MM.1S (cell line): ENCODE results near the gene PFAS.

Experiments
- DNase-seq: peaks from one replicate; pipeline ENCODE4 v3.0.0-alpha.2; 2015
- H2AFZ ChIP-seq: fragments of 300-600 bp; sonication (generic); 2 replicates; pipeline ENCODE4 v1.6.0; 2016; ENCODE audit warnings: antibody characterized with exemption, low read length
- H3F3A ChIP-seq: fragments of 300-600 bp; sonication (generic); 2 replicates; pipeline ENCODE4 v1.6.1; 2016; ENCODE audit warnings: mild to moderate bottlenecking, antibody characterized with exemption, low read length, moderate library complexity, mixed read lengths; ENCODE audit not compliant: insufficient read depth
- H3K27ac ChIP-seq: fragments of 300-600 bp; sonication (generic); 2 replicates; pipeline ENCODE4 v1.5.1; 2016; ENCODE audit warnings: mild to moderate bottlenecking, low read length
- H3K27me3 ChIP-seq: fragments of 300-600 bp; sonication (generic); replicated peaks from 2 replicates; pipeline ENCODE4 v1.6.0; 2016; ENCODE audit warnings: low read length; ENCODE audit not compliant: insufficient read depth
- H3K36me3 ChIP-seq: fragments of 300-600 bp; sonication (generic); replicated peaks from 2 replicates; pipeline ENCODE4 v1.6.1; 2016; ENCODE audit warnings: mild to moderate bottlenecking, low read length, mixed read lengths; ENCODE audit not compliant: insufficient read depth
- H3K4me1 ChIP-seq: fragments of 300-600 bp; sonication (generic); 2 replicates; pipeline ENCODE4 v1.6.1; 2016; ENCODE audit warnings: low read length, mixed read lengths
- H3K4me2 ChIP-seq: fragments of 300-600 bp; sonication (generic); 2 replicates; pipeline ENCODE4 v1.6.0; 2016; ENCODE audit warnings: low read depth, low read length
- H3K4me3 ChIP-seq: fragments of 300-600 bp; sonication (generic); 2 replicates; pipeline ENCODE4 v1.5.1; 2016; ENCODE audit warnings: low read length, mixed read lengths
- H3K79me2 ChIP-seq: fragments of 300-600 bp; sonication (generic); 2 replicates; pipeline ENCODE4 v1.6.1; 2016; ENCODE audit warnings: mixed run types, low read length, mixed read lengths
- H3K9ac ChIP-seq: fragments of 300-600 bp; sonication (generic); 2 replicates; pipeline ENCODE4 v1.6.1; 2016; ENCODE audit warnings: low read length, mixed read lengths
- H3K9me2 ChIP-seq: fragments of 300-600 bp; sonication (generic); replicated peaks from 2 replicates; pipeline ENCODE4 v1.6.1; 2016; ENCODE audit warnings: mild to moderate bottlenecking, low read length, mixed read lengths; ENCODE audit not compliant: insufficient read depth
- H3K9me3 ChIP-seq: fragments of 300-600 bp; sonication (generic); replicated peaks from 2 replicates; pipeline ENCODE4 v1.6.1; 2016; ENCODE audit warnings: mild to moderate bottlenecking, low read length, mixed read lengths; ENCODE audit not compliant: insufficient read depth
- H4K20me1 ChIP-seq: fragments of 300-600 bp; sonication (generic); 2 replicates; pipeline ENCODE4 v1.6.1; 2016; ENCODE audit warnings: mild to moderate bottlenecking, low read length, moderate library complexity, mixed read lengths; ENCODE audit not compliant: insufficient read depth
- EZH2 ChIP-seq: fragments of 300-600 bp; sonication (generic); optimal IDR thresholded peaks from 2 replicates; pipeline ENCODE3; 2017; ENCODE audit warnings: low read depth, mild to moderate bottlenecking, antibody characterized with exemption, low read length, mixed read lengths
- EZH2phosphoT487 ChIP-seq: fragments of 300-600 bp; sonication (generic); IDR thresholded peaks from 2 replicates; pipeline ENCODE4 v1.6.1; 2018; ENCODE audit warnings: antibody characterized with exemption, low read length
- TF ChIP-seq, protein P1 (sequence below): fragments of 300-600 bp; sonication (generic); IDR thresholded peaks from 2 replicates; pipeline ENCODE4 v1.5.1; 2016; ENCODE audit warnings: antibody characterized with exemption, low read length, mixed read lengths

The PFAS gene

DNA sequence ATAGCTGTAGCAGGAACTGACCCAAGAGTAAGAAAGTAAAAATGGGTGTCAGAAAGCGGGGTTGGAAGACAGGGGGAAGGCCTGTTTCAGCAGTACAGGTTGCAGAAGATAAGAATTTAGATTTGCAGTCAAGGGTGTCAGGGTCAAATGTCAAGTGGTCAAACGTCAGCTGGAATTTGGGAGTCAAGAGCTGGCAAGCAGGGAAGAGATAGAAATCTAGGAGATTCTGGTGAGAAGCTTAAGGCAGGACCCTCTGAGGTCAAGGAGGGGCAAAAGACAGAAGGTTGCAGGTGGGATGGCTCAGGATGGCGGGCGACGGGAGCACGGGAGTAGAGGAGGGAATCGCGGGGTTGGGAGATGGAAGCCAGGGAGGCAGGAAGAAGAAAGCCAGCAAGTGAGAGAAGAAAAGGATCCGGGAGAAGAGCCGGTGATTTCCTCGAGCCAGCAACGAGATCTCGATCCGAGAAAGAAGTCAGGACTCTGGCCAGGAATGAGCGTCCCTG, 45.8 kb downstream of the PFAS start:
- no peak for TF ChIP-seq EZH2phosphoT487
- Histone ChIP-seq H4K20me1 (no peaks in the 10 kb centered on the region), H3K36me3 (no peaks in the 10 kb centered on the region), H3K9me2 (no peaks in the 10 kb centered on the region), H3K4me1 (peaks cover 3% of the 10 kb centered on the region; the same call in 1 of the 2 replicates), H3K27me3 (no peaks in the 10 kb centered on the region), H3F3A (0 out of 2 replicates have a peak, but pooled peaks cover 6% of the 10 kb centered on the region), H3K9ac (peak overlapping the region; percentile 37; the same call in 1 of the 2 replicates), H3K4me3 (peak overlapping the region; percentile 69), H3K79me2 (no peaks in the 10 kb centered on the region), H3K9me3 (no peaks in the 10 kb centered on the region), H2AFZ (peak overlapping the region; percentile 88), H3K27ac (no peak overlapping the region), H3K4me2 (peak overlapping the region; percentile 73)
- DNase-seq: no peak

GRCh38 chr17:8300226-8300625, 51.1 kb downstream of the PFAS start:
- no peak overlapping the region for H2AFZ ChIP-seq

GRCh38 chr17:8300627-8301242, 51.6 kb downstream of the PFAS start:
- H2AFZ ChIP-seq: no peak overlapping the region
- no peak for TF ChIP-seq EZH2phosphoT487
- TF ChIP-seq, protein P1, sequence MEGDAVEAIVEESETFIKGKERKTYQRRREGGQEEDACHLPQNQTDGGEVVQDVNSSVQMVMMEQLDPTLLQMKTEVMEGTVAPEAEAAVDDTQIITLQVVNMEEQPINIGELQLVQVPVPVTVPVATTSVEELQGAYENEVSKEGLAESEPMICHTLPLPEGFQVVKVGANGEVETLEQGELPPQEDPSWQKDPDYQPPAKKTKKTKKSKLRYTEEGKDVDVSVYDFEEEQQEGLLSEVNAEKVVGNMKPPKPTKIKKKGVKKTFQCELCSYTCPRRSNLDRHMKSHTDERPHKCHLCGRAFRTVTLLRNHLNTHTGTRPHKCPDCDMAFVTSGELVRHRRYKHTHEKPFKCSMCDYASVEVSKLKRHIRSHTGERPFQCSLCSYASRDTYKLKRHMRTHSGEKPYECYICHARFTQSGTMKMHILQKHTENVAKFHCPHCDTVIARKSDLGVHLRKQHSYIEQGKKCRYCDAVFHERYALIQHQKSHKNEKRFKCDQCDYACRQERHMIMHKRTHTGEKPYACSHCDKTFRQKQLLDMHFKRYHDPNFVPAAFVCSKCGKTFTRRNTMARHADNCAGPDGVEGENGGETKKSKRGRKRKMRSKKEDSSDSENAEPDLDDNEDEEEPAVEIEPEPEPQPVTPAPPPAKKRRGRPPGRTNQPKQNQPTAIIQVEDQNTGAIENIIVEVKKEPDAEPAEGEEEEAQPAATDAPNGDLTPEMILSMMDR: peak; percentile 79
- no peaks in the 10 kb centered on the region for H3K79me2 ChIP-seq
- H3K4me3 ChIP-seq: no peak overlapping the region
- no peaks in the 10 kb centered on the region for H3K27me3 ChIP-seq
- H3K9me2 ChIP-seq: no peaks in the 10 kb centered on the region
- no peaks in the 10 kb centered on the region for H3K36me3 ChIP-seq
- DNase-seq: peak; percentile 74
- 0 out of 2 replicates have a peak, but pooled peaks cover 6% of the 10 kb centered on the region for H3F3A ChIP-seq
- H3K27ac ChIP-seq: no peak overlapping the region
- H3K9ac ChIP-seq: no peak overlapping the region
- H3K9me3 ChIP-seq: no peaks in the 10 kb centered on the region
- no peaks in the 10 kb centered on the region for H3K4me1 ChIP-seq
- H4K20me1 ChIP-seq: no peaks in the 10 kb centered on the region
- no peak overlapping the region for H3K4me2 ChIP-seq

More at GRCh38 chr17:8300226-8300625, 51.1 kb downstream of the PFAS start:
- DNase-seq: no peak
- Histone ChIP-seq H3K9me2 (no peaks in the 10 kb centered on the region), H3K36me3 (no peaks in the 10 kb centered on the region), H4K20me1 (no peaks in the 10 kb centered on the region), H3K4me3 (no peak overlapping the region), H3K9me3 (no peaks in the 10 kb centered on the region), H3K4me2 (no peak overlapping the region), H3K27me3 (no peaks in the 10 kb centered on the region), H3K27ac (no peak overlapping the region), H3K79me2 (no peaks in the 10 kb centered on the region), H3F3A (0 out of 2 replicates have a peak, but pooled peaks cover 6% of the 10 kb centered on the region), H3K9ac (no peak overlapping the region), H3K4me1 (no peaks in the 10 kb centered on the region)
- TF ChIP-seq, protein P1: no peak
- no peak for TF ChIP-seq EZH2phosphoT487
- no peak for TF ChIP-seq EZH2

DNA sequence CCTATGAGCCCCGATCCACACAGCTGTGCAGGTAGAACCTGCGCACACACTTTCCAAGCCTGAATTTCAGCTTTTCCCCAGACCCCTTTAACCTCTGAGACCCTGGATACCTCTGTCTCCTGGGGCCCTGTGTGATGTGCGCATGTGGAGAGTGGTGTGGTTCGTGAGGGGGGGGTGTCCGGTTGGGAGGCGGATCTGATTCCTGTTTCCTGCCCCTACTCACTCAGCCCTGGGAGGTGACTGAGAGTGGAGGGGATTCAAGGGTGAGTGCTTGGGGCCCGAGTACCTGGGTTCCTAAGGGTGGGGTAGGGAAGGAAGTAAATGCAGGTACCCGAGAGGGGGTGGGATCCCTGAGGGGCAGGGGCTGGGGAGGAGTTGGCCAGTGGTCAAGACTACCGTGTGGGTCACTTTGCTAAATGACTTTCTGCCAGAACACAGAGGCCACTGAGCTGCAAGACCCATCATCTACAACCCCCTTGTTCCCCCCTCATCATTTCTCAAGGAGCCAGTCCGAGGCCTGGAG, 61.6 kb downstream of the PFAS start:
- H3K4me2 ChIP-seq: no peak overlapping the region

More for the DNA sequence above, 61.6 kb downstream of the PFAS start:
- no peak for TF ChIP-seq EZH2phosphoT487
- TF ChIP-seq EZH2: no peak
- TF ChIP-seq, protein P1: no peak
- Histone ChIP-seq H3K4me3 (no peak overlapping the region), H3K36me3 (no peaks in the 10 kb centered on the region), H3K9me2 (no peaks in the 10 kb centered on the region), H3K9me3 (no peaks in the 10 kb centered on the region), H2AFZ (no peak overlapping the region), H3K4me1 (no peaks in the 10 kb centered on the region), H3K27ac (no peak overlapping the region), H3K79me2 (no peaks in the 10 kb centered on the region), H3F3A (no peaks in the 10 kb centered on the region), H3K9ac (no peak overlapping the region), H3K27me3 (peaks cover 58% of the 10 kb centered on the region), H4K20me1 (no peaks in the 10 kb centered on the region)
- DNase-seq: no peak
